ENCODE results near the gene INHBA. TPM values are rescaled to one million over a fixed set of nuclear protein-coding genes. Genes with fewer than 3 reads are reported as not detected.

Gene INHBA
- total and polyA plus RNA-seq, 8 donors: 0.81 to 16.7 (median 1.1) TPM

DNA sequence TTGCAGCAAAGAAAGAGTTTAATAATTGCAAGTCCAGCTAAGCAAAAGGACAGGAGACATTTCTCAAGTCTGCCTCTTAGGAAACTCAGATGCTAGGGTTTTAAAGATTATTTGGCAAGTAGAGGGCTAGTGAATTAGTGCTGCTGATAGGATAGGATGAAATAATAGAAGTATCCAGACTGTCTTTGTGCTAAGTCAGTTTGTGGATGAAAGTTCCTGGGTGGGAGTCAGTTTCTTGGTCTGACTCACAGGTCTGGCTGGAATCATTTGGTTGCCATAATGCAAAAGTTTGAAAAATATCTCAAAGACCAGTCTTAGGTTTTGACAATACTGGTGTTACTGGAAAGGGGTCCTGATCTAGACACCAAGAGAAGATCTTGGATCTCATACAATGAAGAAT lies 42.6 kb upstream of the INHBA start:
- H3K4me1 ChIP-seq: no peaks in the 10 kb centered on the region
- no peak overlapping the region for H3K4me3 ChIP-seq
- intact Hi-C loops (cut with DNase I): no loop called here
- ATAC-seq: no peak
- H3K36me3 ChIP-seq: no peaks in the 10 kb centered on the region
- no peaks in the 10 kb centered on the region for H3K27me3 ChIP-seq
- TF ChIP-seq, protein P1, sequence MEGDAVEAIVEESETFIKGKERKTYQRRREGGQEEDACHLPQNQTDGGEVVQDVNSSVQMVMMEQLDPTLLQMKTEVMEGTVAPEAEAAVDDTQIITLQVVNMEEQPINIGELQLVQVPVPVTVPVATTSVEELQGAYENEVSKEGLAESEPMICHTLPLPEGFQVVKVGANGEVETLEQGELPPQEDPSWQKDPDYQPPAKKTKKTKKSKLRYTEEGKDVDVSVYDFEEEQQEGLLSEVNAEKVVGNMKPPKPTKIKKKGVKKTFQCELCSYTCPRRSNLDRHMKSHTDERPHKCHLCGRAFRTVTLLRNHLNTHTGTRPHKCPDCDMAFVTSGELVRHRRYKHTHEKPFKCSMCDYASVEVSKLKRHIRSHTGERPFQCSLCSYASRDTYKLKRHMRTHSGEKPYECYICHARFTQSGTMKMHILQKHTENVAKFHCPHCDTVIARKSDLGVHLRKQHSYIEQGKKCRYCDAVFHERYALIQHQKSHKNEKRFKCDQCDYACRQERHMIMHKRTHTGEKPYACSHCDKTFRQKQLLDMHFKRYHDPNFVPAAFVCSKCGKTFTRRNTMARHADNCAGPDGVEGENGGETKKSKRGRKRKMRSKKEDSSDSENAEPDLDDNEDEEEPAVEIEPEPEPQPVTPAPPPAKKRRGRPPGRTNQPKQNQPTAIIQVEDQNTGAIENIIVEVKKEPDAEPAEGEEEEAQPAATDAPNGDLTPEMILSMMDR (IDR thresholded peaks at IDR 0.05): no peak
- no peak overlapping the region for H3K27ac ChIP-seq
- no peak for DNase-seq
- H3K9me3 ChIP-seq: peaks cover 0 to 22% of the 10 kb centered on the region in 2 donors

DNA sequence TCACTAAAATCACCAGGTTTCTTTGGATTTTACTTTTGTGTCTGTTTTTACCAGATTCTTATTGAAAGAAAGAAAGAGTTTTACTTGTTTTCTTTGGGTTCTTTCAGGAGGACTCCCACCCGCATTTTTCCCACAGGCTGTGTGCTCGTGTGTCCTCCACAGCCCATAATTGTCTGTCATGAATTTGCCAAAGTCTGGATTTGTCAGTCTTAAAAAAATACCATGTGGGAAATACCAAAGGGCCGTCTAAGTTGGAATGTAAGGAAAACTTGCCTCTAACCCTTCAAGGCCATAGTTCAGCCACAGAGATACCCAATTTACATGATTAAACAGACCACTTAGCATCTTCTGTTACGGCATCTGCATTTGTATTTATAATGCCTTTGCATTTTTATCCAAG lies 41.3 kb upstream of the INHBA start:
- Histone ChIP-seq H3K27ac (no peak overlapping the region), H3K4me3 (no peak overlapping the region), H3K27me3 (no peaks in the 10 kb centered on the region), H3K4me1 (no peaks in the 10 kb centered on the region), H3K9me3 (peaks cover 0 to 22% of the 10 kb centered on the region in 2 donors), H3K36me3 (no peaks in the 10 kb centered on the region)
- DNase-seq: no peak
- ATAC-seq: no peak
- TF ChIP-seq, protein P1 (IDR thresholded peaks at IDR 0.05): no peak
- intact Hi-C loops (cut with DNase I): no loop called here

DNA sequence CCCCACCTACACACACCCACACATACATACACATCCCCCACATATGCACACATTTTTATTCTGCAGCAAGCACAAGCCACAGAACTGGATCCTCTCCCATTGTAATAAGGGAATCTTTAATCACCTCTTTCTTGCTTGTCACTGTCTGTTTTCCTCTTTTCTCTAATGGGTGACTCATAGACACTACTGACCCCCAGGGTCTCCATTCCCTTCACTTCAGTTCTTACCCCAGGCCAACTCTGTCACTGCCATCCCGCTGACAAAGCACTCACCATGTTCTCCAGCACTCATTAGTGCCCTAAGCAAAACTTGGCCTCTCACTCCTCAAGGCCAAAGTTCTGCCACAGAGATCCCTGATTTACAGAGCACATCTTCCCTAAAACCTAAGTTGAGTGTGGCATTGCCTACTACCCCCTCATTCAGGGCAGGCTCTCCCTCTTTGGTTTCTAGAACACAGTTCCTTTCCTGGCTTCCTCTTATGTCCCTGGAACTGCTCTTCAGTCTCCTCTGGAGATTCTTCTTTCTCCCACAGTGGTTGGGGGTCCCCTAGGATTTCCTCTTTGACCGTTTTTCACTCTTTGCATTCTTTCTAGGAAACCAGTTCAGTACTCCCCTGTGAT lies 39.6 kb upstream of the INHBA start:
- intact Hi-C loops (cut with DNase I): no loop called here

DNA sequence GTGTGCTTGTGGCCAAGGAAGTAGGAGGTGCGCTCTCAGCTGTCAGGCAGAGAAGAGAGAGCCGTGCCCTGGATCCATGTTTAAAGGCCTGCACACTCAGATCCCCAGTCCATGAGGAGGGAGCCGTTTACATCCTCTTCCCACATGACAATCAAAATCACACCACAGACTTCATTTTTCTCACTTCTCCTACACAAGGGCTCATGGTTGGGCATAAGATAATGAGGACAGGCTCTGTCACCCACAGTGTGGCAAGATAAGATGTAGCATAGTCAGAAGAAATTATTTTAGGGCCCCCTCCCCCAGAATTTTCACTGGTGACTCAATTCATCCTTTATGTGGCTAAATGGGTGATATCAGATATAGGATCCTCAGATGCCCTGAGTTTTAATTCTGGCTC lies 35.9 kb upstream of the INHBA start:
- TF ChIP-seq, protein P1 (IDR thresholded peaks at IDR 0.05): no peak
- no peak for ATAC-seq
- no peaks in the 10 kb centered on the region for H3K4me1 ChIP-seq
- H3K27me3 ChIP-seq: no peaks in the 10 kb centered on the region
- H3K4me3 ChIP-seq: no peak overlapping the region
- DNase-seq: no peak
- intact Hi-C loops (cut with DNase I): no loop called here
- H3K36me3 ChIP-seq: no peaks in the 10 kb centered on the region
- H3K9me3 ChIP-seq: peaks cover 0 to 22% of the 10 kb centered on the region in 2 donors
- no peak overlapping the region for H3K27ac ChIP-seq

More for the DNA sequence above, 39.6 kb upstream of the INHBA start:
- Histone ChIP-seq H3K27me3 (no peaks in the 10 kb centered on the region), H3K27ac (no peak overlapping the region), H3K9me3 (peaks cover 0 to 22% of the 10 kb centered on the region in 2 donors), H3K4me1 (no peaks in the 10 kb centered on the region), H3K4me3 (no peak overlapping the region), H3K36me3 (no peaks in the 10 kb centered on the region)
- no peak for ATAC-seq
- DNase-seq: no peak
- TF ChIP-seq, protein P1 (IDR thresholded peaks at IDR 0.05): no peak

DNA sequence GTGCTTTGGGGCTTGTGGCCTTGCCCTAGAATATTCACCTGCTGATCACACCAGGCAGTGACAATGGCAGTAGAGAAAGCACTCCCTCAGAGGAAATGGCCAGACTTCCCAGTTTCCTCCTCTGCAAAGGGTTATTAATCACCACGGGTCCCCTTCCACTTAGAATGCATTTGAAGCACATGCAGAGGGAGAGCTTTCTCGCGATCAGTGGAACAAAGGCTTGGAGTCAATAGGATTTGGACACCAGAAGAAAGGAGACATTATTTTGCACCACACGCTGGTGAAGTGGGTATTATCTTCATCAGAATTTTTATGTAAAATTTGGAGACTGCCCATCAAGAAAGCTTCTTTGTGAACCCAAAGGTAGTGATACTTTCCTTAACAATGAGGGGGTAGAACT lies 35.4 kb upstream of the INHBA start:
- Histone ChIP-seq H3K4me1 (no peaks in the 10 kb centered on the region), H3K36me3 (no peaks in the 10 kb centered on the region), H3K9me3 (peaks cover 0 to 22% of the 10 kb centered on the region in 2 donors), H3K27me3 (no peaks in the 10 kb centered on the region), H3K27ac (no peak overlapping the region), H3K4me3 (no peak overlapping the region)
- TF ChIP-seq, protein P1 (IDR thresholded peaks at IDR 0.05): no peak
- no peak for DNase-seq
- intact Hi-C loops (cut with DNase I): no loop called here
- ATAC-seq: no peak

All from left lung (tissue), 10 donors.